ENCODE results near the gene SERPINB10. TPM values are rescaled to one million over a fixed set of nuclear protein-coding genes. Genes with fewer than 3 reads are reported as not detected.

The SERPINB10 gene
- total RNA-seq, 1 experiment from 2014 or later: not detected

- Mint-ChIP-seq H3K36me3 (ENCODE audit: insufficient read depth, unreplicated experiment) (no peaks in the 10 kb centered on the region), H3K4me1 (ENCODE audit: low read depth, unreplicated experiment) (no peaks in the 10 kb centered on the region), H3K27me3 (ENCODE audit: insufficient read depth, unreplicated experiment) (peaks cover 2% of the 10 kb centered on the region), H3K27ac (ENCODE audit: unreplicated experiment) (no peak overlapping the region), H3K9me3 (ENCODE audit: unreplicated experiment) (no peaks in the 10 kb centered on the region), H3K4me3 (ENCODE audit: unreplicated experiment) (no peak overlapping the region)
- no TSS peak for BruUV-seq (replicated peaks)
- Histone ChIP-seq H3K27me3 (replicated peaks; ENCODE audit: control insufficient read depth, insufficient read depth, low read length) (no peaks in the 10 kb centered on the region), H3K9me3 (no peaks in the 10 kb centered on the region), H3K4me1 (no peaks in the 10 kb centered on the region), H3K36me3 (ENCODE audit: control insufficient read depth, insufficient read depth, low read length) (no peaks in the 10 kb centered on the region), H3K4me3 (ENCODE audit: low read depth, low read length) (no peak overlapping the region)
- no peak for DNase-seq
- TF ChIP-seq, protein P1, sequence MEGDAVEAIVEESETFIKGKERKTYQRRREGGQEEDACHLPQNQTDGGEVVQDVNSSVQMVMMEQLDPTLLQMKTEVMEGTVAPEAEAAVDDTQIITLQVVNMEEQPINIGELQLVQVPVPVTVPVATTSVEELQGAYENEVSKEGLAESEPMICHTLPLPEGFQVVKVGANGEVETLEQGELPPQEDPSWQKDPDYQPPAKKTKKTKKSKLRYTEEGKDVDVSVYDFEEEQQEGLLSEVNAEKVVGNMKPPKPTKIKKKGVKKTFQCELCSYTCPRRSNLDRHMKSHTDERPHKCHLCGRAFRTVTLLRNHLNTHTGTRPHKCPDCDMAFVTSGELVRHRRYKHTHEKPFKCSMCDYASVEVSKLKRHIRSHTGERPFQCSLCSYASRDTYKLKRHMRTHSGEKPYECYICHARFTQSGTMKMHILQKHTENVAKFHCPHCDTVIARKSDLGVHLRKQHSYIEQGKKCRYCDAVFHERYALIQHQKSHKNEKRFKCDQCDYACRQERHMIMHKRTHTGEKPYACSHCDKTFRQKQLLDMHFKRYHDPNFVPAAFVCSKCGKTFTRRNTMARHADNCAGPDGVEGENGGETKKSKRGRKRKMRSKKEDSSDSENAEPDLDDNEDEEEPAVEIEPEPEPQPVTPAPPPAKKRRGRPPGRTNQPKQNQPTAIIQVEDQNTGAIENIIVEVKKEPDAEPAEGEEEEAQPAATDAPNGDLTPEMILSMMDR (IDR thresholded peaks at IDR 0.05; ENCODE audit: insufficient read depth in 1 of 2, low read depth in 1 of 2, low read length in 1 of 2, severe bottlenecking in 1 of 2, unreplicated experiment in 1 of 2): no peak
- POLR2A ChIA-PET: no interaction called here
- intact Hi-C loops (cut with micrococcal nuclease; ENCODE audit: unreplicated experiment): no loop called here
- CTCF ChIA-PET: no interaction called here
Observed at GRCh38 chr18:63908858-63909257, 1.1 kb downstream of the SERPINB10 start.

- Mint-ChIP-seq H3K4me3 (ENCODE audit: unreplicated experiment) (no peak overlapping the region), H3K9me3 (ENCODE audit: unreplicated experiment) (no peaks in the 10 kb centered on the region), H3K27me3 (ENCODE audit: insufficient read depth, unreplicated experiment) (peaks cover 5% of the 10 kb centered on the region), H3K36me3 (ENCODE audit: insufficient read depth, unreplicated experiment) (no peaks in the 10 kb centered on the region), H3K27ac (ENCODE audit: unreplicated experiment) (no peak overlapping the region), H3K4me1 (ENCODE audit: low read depth, unreplicated experiment) (no peaks in the 10 kb centered on the region)
- Histone ChIP-seq H3K9me3 (no peaks in the 10 kb centered on the region), H3K4me3 (ENCODE audit: low read depth, low read length) (no peak overlapping the region), H3K4me1 (no peaks in the 10 kb centered on the region), H3K36me3 (ENCODE audit: control insufficient read depth, insufficient read depth, low read length) (no peaks in the 10 kb centered on the region), H3K27me3 (replicated peaks; ENCODE audit: control insufficient read depth, insufficient read depth, low read length) (no peaks in the 10 kb centered on the region)
- POLR2A ChIA-PET: no interaction called here
- intact Hi-C loops (cut with micrococcal nuclease; ENCODE audit: unreplicated experiment): no loop called here
- DNase-seq: no peak
- no TSS peak for BruUV-seq (replicated peaks)
- CTCF ChIA-PET: no interaction called here
- TF ChIP-seq, protein P1 (IDR thresholded peaks at IDR 0.05; ENCODE audit: insufficient read depth in 1 of 2, low read depth in 1 of 2, low read length in 1 of 2, severe bottlenecking in 1 of 2, unreplicated experiment in 1 of 2): no peak
Observed at GRCh38 chr18:63909870-63910269, 2.1 kb downstream of the SERPINB10 start.

DNA sequence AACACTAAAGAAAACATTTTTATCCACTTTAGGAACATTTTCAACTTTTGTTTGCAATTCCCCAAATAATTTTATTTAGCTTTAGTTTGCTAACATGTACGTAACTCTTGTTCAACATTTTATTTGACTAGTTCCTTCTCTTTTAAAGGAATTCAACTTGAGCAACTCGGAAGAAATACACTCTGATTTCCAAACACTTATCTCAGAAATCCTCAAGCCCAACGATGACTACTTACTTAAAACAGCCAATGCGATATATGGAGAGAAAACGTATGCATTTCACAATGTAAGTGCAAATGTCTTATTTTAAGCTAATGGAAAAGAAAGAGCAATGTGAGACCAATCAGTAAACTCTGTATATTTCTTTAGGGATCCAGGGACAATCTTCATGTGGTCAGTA, 10.1 kb downstream of the SERPINB10 start:
- Mint-ChIP-seq H3K4me3 (ENCODE audit: unreplicated experiment) (no peak overlapping the region), H3K36me3 (ENCODE audit: insufficient read depth, unreplicated experiment) (no peaks in the 10 kb centered on the region), H3K27me3 (ENCODE audit: insufficient read depth, unreplicated experiment) (peaks cover 10% of the 10 kb centered on the region), H3K4me1 (ENCODE audit: low read depth, unreplicated experiment) (no peaks in the 10 kb centered on the region), H3K9me3 (ENCODE audit: unreplicated experiment) (no peaks in the 10 kb centered on the region), H3K27ac (ENCODE audit: unreplicated experiment) (no peak overlapping the region)
- no peak for DNase-seq
- no peaks in the 10 kb centered on the region for H3K36me3 ChIP-seq (ENCODE audit: control insufficient read depth, insufficient read depth, low read length)
- no peaks in the 10 kb centered on the region for H3K4me1 ChIP-seq
- TF ChIP-seq, protein P1 (IDR thresholded peaks at IDR 0.05; ENCODE audit: insufficient read depth in 1 of 2, low read depth in 1 of 2, low read length in 1 of 2, severe bottlenecking in 1 of 2, unreplicated experiment in 1 of 2): no peak
- H3K9me3 ChIP-seq: no peaks in the 10 kb centered on the region
- no TSS peak for BruUV-seq (replicated peaks)
- POLR2A ChIA-PET: no interaction called here
- H3K4me3 ChIP-seq (ENCODE audit: low read depth, low read length): no peak overlapping the region
- no peaks in the 10 kb centered on the region for H3K27me3 ChIP-seq (replicated peaks; ENCODE audit: control insufficient read depth, insufficient read depth, low read length)
- intact Hi-C loops (cut with micrococcal nuclease; ENCODE audit: unreplicated experiment): no loop called here
- CTCF ChIA-PET: no interaction called here

All from Caco-2 (cell line).